Thoracic aorta (tissue), 2 donors: ENCODE data around the gene BTG1. TPM values are rescaled to one million over a fixed set of nuclear protein-coding genes. Genes with fewer than 3 reads are reported as not detected.

Experiments used
- ATAC-seq: fragments of 150-250 bp; one replicate; pipeline ENCODE4 v1.8.0; 2017; ENCODE audit warnings: low read depth; ENCODE audit not compliant: insufficient number of reproducible peaks, low FRiP score
- DNase-seq: peaks from one replicate; pipeline ENCODE4 v3.0.0-alpha.2; 2020; ENCODE audit warnings: low spot score
- H3K27ac ChIP-seq, 2 donors: fragments of 200-600 bp; sonication (generic); 1 replicate in 1 of 2; 2 replicates in 1 of 2; pipeline ENCODE4 v1.5.1; 2016; ENCODE audit warnings: mild to moderate bottlenecking in 2 of 2, moderate library complexity in 2 of 2
- H3K27me3 ChIP-seq: fragments of 200-600 bp; sonication (generic); replicated peaks from 2 replicates; pipeline ENCODE4 v1.6.0; 2016; ENCODE audit warnings: mild to moderate bottlenecking; ENCODE audit not compliant: insufficient read depth
- H3K36me3 ChIP-seq: fragments of 200-600 bp; sonication (generic); one replicate; pipeline ENCODE4 v1.5.1; 2016
- H3K4me1 ChIP-seq, 2 donors: fragments of 200-600 bp; sonication (generic); 1 replicate in 1 of 2; 2 replicates in 1 of 2; pipeline versions ENCODE4 v1.5.1 to v1.6.0; 2016; ENCODE audit warnings: low read depth in 2 of 2, mild to moderate bottlenecking in 1 of 2; ENCODE audit not compliant: control insufficient read depth in 1 of 2
- H3K4me3 ChIP-seq: fragments of 200-600 bp; sonication (generic); 2 replicates; pipeline ENCODE4 v1.5.1; 2016; ENCODE audit warnings: mild to moderate bottlenecking
- H3K9me3 ChIP-seq: fragments of 200-600 bp; sonication (generic); 2 replicates; pipeline ENCODE4 v1.5.1; 2016
- CTCF ChIP-seq: fragments of 200-600 bp; sonication (generic); IDR thresholded peaks from one replicate; pipeline ENCODE4 v1.5.1; 2019; ENCODE audit warnings: antibody characterized with exemption
- total RNA-seq, 2 donors: library from RNA; depleted of rRNA; stranded (reverse); fragments of >200 nt; gene quantifications; one replicate each; pipeline versions ENCODE4 v1.1.0 to v1.2.3, GENCODE V29; 2016

The BTG1 gene
- total RNA-seq, 2 donors from 2014 or later: 31.7 to 53.3 TPM

- Histone ChIP-seq H3K4me3 (peak overlapping the region; percentile 97), H3K27ac (peak overlapping the region; percentile 91 to 99), H3K36me3 (peaks cover 6% of the 10 kb centered on the region), H3K9me3 (no peaks in the 10 kb centered on the region), H3K4me1 (peaks cover 5 to 8% of the 10 kb centered on the region in 2 donors), H3K27me3 (no peaks in the 10 kb centered on the region)
- no peak for TF ChIP-seq CTCF
- ATAC-seq (peak; percentile 6), DNase-seq (no peak)
Measured at GRCh38 chr12:92145481-92145730, 240 bp downstream of the BTG1 start.

- DNase-seq (peak; percentile 40), ATAC-seq (peak; percentile 11)
- Histone ChIP-seq H3K4me1 (peaks cover 5 to 8% of the 10 kb centered on the region in 2 donors), H3K27me3 (no peaks in the 10 kb centered on the region), H3K27ac (peak overlapping the region; percentile 91 to 99), H3K9me3 (no peaks in the 10 kb centered on the region), H3K4me3 (peak overlapping the region; percentile 97), H3K36me3 (peaks cover 6% of the 10 kb centered on the region)
- no peak for TF ChIP-seq CTCF
Measured at GRCh38 chr12:92144631-92145480, 790 bp downstream of the BTG1 start.

- Histone ChIP-seq H3K27ac (peak overlapping the region; percentile 91 to 99), H3K4me1 (peaks cover 5 to 16% of the 10 kb centered on the region in 2 donors), H3K27me3 (no peaks in the 10 kb centered on the region), H3K36me3 (peaks cover 6% of the 10 kb centered on the region), H3K4me3 (peak overlapping the region; percentile 97), H3K9me3 (no peaks in the 10 kb centered on the region)
- peak; percentile 59 for TF ChIP-seq CTCF
- ATAC-seq: no peak
- DNase-seq: peak; percentile 11
Measured at GRCh38 chr12:92143686-92144630, 1.7 kb downstream of the BTG1 start.

GRCh38 chr12:92143258-92143657 lies 2.4 kb downstream of the BTG1 start:
- Histone ChIP-seq H3K27me3 (no peaks in the 10 kb centered on the region), H3K36me3 (peaks cover 6% of the 10 kb centered on the region), H3K4me3 (peak overlapping the region; percentile 97), H3K9me3 (no peaks in the 10 kb centered on the region), H3K4me1 (peaks cover 6 to 18% of the 10 kb centered on the region in 2 donors), H3K27ac (peak overlapping the region; percentile 91 to 99)
- ATAC-seq: no peak
- no peak for DNase-seq
- no peak for TF ChIP-seq CTCF
